Fibroblast of villous mesenchyme (primary cell): Measurements from ENCODE around the gene BTN1A1. TPM values are rescaled to one million over a fixed set of nuclear protein-coding genes. Genes with fewer than 3 reads are reported as not detected.

Experiments
- DNase-seq: peaks from one replicate; pipeline ENCODE4 v3.0.0-alpha.2; 2010; ENCODE audit warnings: low read depth
- H3K4me3 ChIP-seq: 2 replicates; pipeline ENCODE4 v1.5.1; 2011; ENCODE audit warnings: low read depth, mild to moderate bottlenecking, low read length
- CTCF ChIP-seq: IDR thresholded peaks from 2 replicates; pipeline ENCODE4 v1.5.1; 2012; ENCODE audit warnings: low read depth, mild to moderate bottlenecking, low read length; ENCODE audit not compliant: insufficient read depth
- total RNA-seq: library from RNA; depleted of rRNA; stranded (reverse); fragments of >200 nt; gene quantifications from 2 replicates; pipeline ENCODE4 v1.2.3, GENCODE V29; 2012

The BTN1A1 gene
- total RNA-seq, 1 donor, result not detected

- no peak for DNase-seq
- TF ChIP-seq CTCF, result no peak
- H3K4me3 ChIP-seq, result no peak overlapping the region
Observed at GRCh38 chr6:26471970-26472369, 28.1 kb upstream of the BTN1A1 start.

DNA sequence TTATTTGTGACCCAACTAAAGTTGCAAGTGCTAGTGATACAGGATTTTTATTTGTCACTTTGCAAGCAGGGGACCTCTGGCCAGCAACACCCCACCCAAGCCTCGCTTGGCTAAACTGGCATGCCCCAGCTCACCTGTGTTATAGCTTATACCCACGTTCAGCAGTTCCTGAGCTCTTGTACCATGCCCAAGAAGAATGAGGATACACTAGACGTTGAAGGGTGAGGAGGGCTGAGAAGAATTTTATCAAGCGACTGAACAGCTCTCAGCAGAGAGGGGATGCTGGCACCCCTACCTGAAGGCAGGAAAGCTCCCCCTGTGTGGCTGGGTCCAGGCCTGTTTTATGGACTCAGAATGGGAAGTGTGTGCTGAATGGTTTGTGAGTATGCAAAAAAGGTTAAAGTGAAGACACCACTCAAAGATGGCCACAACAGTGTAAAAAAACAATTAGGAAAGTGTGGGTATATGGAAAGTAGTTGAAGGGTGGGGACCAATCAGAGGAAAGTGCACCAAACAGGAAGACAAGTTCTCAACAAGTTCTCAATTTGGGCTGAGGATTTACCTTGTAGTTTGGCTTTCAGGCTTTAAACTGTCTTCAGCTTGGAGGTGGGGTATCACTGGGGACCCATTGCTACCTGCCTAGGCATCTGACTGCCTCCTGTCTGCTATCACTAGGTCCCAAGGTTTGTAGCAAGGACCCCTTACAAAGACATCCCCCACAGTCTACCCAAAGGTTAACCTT is 27.4 kb upstream of the BTN1A1 start:
- DNase-seq, result no peak
- no peak for TF ChIP-seq CTCF
- H3K4me3 ChIP-seq, result no peak overlapping the region

DNA sequence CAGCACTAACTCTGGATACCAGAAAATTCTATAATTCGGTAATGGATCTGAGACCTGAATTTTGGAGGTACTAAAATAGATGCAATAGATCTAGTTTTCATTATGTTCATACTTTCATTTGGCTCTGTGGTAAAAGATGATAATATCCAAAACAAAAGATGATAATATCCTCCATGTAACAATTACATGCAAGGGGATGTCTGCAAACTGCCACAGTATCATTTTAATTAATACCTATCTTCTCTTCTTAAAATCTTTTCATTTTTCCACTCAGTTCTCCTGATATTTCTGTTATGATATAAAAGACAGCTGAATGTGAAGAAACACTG is 26.7 kb upstream of the BTN1A1 start:
- peak overlapping the region; percentile 61 for H3K4me3 ChIP-seq
- no peak for TF ChIP-seq CTCF
- DNase-seq, result no peak

GRCh38 chr6:26473758-26474438 is 26.2 kb upstream of the BTN1A1 start:
- no peak for TF ChIP-seq CTCF

DNA sequence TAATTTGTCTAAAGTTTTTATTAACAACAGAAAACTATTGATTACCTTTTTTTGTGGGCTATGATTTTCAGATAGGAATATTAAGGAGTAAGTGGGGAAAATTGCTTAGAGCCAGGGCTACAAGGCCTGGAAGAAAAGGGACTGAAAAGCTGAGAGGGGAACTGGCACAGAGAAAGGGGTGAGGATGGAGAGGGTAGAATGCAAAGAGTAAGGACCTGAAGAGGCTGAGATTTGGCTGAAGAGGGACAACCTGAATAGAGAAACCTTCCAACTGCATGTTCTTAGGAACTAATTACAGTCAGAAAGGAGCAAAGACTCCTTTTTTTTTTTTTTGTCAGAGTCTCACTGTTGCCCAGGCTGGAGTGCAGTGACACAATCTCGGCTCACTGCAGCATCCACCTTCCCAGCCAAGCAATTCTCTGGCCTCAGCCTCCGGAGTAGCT is 25.6 kb upstream of the BTN1A1 start:
- TF ChIP-seq CTCF, result no peak
- DNase-seq, result no peak
- peak overlapping the region; percentile 61 for H3K4me3 ChIP-seq

More at GRCh38 chr6:26473758-26474438, 26.2 kb upstream of the BTN1A1 start:
- DNase-seq, result peak; percentile 96
- peak overlapping the region; percentile 61 for H3K4me3 ChIP-seq

DNA sequence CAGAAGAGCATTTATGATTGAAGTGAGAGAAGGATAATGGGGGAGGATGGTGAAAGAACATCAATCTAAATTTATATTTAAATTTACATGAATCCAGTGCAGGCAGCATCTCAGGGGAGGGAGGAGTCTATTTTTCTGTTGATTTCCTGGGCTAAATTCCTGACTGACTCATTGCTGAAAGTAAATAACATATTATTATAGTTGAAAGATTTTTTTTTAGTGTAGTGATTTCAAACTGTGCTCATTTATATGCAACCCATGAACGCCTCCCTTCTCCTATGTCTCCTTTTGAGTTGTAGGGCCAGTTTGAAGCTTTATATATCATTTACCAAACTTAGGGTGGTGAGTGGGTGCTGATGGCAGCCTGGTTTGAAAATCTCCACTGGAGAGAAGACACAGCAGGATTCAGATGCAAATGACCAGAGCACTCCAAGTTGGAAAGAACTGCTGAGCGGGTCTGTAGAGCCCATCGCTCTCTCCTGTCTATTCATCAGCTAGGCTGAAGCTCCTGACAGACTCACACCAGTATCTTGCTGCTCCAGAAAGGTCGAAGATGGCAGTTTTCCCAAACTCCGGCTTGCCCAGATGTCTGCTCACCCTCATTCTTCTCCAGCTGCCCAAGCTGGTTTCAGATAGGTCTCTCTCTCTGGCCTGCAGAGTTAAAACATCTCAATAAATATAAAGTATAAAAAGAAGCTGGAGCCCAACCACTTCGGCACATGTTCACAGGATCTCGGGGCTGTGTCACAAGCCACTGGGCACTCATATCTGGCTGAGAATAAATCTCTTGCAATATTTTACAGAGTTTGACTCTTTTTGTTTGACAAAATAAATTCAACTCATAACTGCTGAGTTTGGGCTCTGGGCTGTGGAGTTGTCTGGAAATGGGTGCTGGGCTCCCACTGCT is 24.0 kb upstream of the BTN1A1 start:
- no peak overlapping the region for H3K4me3 ChIP-seq
- DNase-seq, result peak; percentile 28
- no peak for TF ChIP-seq CTCF
